MM.1S (cell line): ENCODE results near the gene PRRX2.

ENCODE experiments used
- DNase-seq: peaks from one replicate; pipeline ENCODE4 v3.0.0-alpha.2; 2015
- H2AFZ ChIP-seq: fragments of 300-600 bp; sonication (generic); 2 replicates; pipeline ENCODE4 v1.6.0; 2016; ENCODE audit warnings: antibody characterized with exemption, low read length
- H3F3A ChIP-seq: fragments of 300-600 bp; sonication (generic); 2 replicates; pipeline ENCODE4 v1.6.1; 2016; ENCODE audit warnings: mild to moderate bottlenecking, antibody characterized with exemption, low read length, moderate library complexity, mixed read lengths; ENCODE audit not compliant: insufficient read depth
- H3K27ac ChIP-seq: fragments of 300-600 bp; sonication (generic); 2 replicates; pipeline ENCODE4 v1.5.1; 2016; ENCODE audit warnings: mild to moderate bottlenecking, low read length
- H3K27me3 ChIP-seq: fragments of 300-600 bp; sonication (generic); replicated peaks from 2 replicates; pipeline ENCODE4 v1.6.0; 2016; ENCODE audit warnings: low read length; ENCODE audit not compliant: insufficient read depth
- H3K36me3 ChIP-seq: fragments of 300-600 bp; sonication (generic); replicated peaks from 2 replicates; pipeline ENCODE4 v1.6.1; 2016; ENCODE audit warnings: mild to moderate bottlenecking, low read length, mixed read lengths; ENCODE audit not compliant: insufficient read depth
- H3K4me1 ChIP-seq: fragments of 300-600 bp; sonication (generic); 2 replicates; pipeline ENCODE4 v1.6.1; 2016; ENCODE audit warnings: low read length, mixed read lengths
- H3K4me2 ChIP-seq: fragments of 300-600 bp; sonication (generic); 2 replicates; pipeline ENCODE4 v1.6.0; 2016; ENCODE audit warnings: low read depth, low read length
- H3K4me3 ChIP-seq: fragments of 300-600 bp; sonication (generic); 2 replicates; pipeline ENCODE4 v1.5.1; 2016; ENCODE audit warnings: low read length, mixed read lengths
- H3K79me2 ChIP-seq: fragments of 300-600 bp; sonication (generic); 2 replicates; pipeline ENCODE4 v1.6.1; 2016; ENCODE audit warnings: mixed run types, low read length, mixed read lengths
- H3K9ac ChIP-seq: fragments of 300-600 bp; sonication (generic); 2 replicates; pipeline ENCODE4 v1.6.1; 2016; ENCODE audit warnings: low read length, mixed read lengths
- H3K9me2 ChIP-seq: fragments of 300-600 bp; sonication (generic); replicated peaks from 2 replicates; pipeline ENCODE4 v1.6.1; 2016; ENCODE audit warnings: mild to moderate bottlenecking, low read length, mixed read lengths; ENCODE audit not compliant: insufficient read depth
- H3K9me3 ChIP-seq: fragments of 300-600 bp; sonication (generic); replicated peaks from 2 replicates; pipeline ENCODE4 v1.6.1; 2016; ENCODE audit warnings: mild to moderate bottlenecking, low read length, mixed read lengths; ENCODE audit not compliant: insufficient read depth
- H4K20me1 ChIP-seq: fragments of 300-600 bp; sonication (generic); 2 replicates; pipeline ENCODE4 v1.6.1; 2016; ENCODE audit warnings: mild to moderate bottlenecking, low read length, moderate library complexity, mixed read lengths; ENCODE audit not compliant: insufficient read depth
- EZH2 ChIP-seq: fragments of 300-600 bp; sonication (generic); optimal IDR thresholded peaks from 2 replicates; pipeline ENCODE3; 2017; ENCODE audit warnings: low read depth, mild to moderate bottlenecking, antibody characterized with exemption, low read length, mixed read lengths
- EZH2phosphoT487 ChIP-seq: fragments of 300-600 bp; sonication (generic); IDR thresholded peaks from 2 replicates; pipeline ENCODE4 v1.6.1; 2018; ENCODE audit warnings: antibody characterized with exemption, low read length
- TF ChIP-seq, protein P1 (sequence below): fragments of 300-600 bp; sonication (generic); IDR thresholded peaks from 2 replicates; pipeline ENCODE4 v1.5.1; 2016; ENCODE audit warnings: antibody characterized with exemption, low read length, mixed read lengths

Gene PRRX2

DNA sequence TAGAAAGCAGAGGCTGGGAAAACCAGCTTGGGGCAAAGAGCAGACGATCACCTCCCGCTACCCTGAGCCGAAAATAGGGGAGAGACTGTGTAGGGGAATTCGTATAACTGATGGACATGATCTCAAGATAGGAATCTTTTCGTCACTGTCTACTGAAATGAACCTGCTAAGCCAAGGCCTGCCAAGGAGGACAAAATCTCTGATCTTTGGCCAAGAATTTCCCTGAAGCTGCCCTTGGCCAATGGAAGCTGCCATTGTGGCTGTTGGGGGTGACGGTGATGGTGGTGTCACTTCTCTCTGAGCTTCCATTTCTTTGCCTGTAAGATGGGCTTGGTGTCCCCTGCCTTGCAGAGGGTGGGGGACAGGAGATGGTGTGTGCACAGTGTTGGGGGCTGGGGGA is 90.7 kb downstream of the PRRX2 start:
- H3K9me2 ChIP-seq, result no peaks in the 10 kb centered on the region

DNA sequence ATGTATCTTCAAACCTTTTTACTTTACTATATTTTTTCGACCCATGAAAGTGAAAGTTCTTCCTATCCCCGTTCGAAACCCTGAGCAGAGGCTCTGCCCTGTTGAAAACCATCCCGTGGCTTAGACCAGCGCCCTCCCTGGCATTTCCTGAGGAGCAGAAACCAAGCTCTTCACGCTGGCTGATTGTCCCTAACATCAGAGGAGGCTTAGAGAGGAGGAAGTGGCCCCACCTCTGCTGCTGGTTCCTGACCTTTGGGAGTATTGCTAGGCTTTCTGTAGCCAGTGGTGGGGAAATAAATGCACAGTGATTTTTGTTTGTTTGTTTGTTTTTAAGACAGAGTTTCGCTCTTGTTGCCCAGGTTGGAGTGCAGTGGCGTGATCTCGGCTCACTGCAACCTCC is 91.6 kb downstream of the PRRX2 start:
- Histone ChIP-seq H3K4me2 (no peak overlapping the region), H3K79me2 (no peaks in the 10 kb centered on the region), H3K27me3 (peaks cover 82% of the 10 kb centered on the region), H3K9me3 (no peaks in the 10 kb centered on the region), H3K9ac (no peak overlapping the region), H3F3A (no peaks in the 10 kb centered on the region), H2AFZ (no peak overlapping the region), H4K20me1 (no peaks in the 10 kb centered on the region), H3K4me1 (no peaks in the 10 kb centered on the region), H3K27ac (no peak overlapping the region), H3K36me3 (no peaks in the 10 kb centered on the region), H3K9me2 (no peaks in the 10 kb centered on the region), H3K4me3 (no peak overlapping the region)
- DNase-seq, result peak; percentile 9
- TF ChIP-seq EZH2 (no peak), EZH2phosphoT487 (no peak)
- TF ChIP-seq, protein P1, sequence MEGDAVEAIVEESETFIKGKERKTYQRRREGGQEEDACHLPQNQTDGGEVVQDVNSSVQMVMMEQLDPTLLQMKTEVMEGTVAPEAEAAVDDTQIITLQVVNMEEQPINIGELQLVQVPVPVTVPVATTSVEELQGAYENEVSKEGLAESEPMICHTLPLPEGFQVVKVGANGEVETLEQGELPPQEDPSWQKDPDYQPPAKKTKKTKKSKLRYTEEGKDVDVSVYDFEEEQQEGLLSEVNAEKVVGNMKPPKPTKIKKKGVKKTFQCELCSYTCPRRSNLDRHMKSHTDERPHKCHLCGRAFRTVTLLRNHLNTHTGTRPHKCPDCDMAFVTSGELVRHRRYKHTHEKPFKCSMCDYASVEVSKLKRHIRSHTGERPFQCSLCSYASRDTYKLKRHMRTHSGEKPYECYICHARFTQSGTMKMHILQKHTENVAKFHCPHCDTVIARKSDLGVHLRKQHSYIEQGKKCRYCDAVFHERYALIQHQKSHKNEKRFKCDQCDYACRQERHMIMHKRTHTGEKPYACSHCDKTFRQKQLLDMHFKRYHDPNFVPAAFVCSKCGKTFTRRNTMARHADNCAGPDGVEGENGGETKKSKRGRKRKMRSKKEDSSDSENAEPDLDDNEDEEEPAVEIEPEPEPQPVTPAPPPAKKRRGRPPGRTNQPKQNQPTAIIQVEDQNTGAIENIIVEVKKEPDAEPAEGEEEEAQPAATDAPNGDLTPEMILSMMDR, result no peak

More for the DNA sequence above, 90.7 kb downstream of the PRRX2 start:
- TF ChIP-seq, protein P1, result no peak
- no peak for TF ChIP-seq EZH2
- no peak for TF ChIP-seq EZH2phosphoT487
- Histone ChIP-seq H3F3A (no peaks in the 10 kb centered on the region), H2AFZ (no peak overlapping the region), H3K4me1 (no peaks in the 10 kb centered on the region), H3K27me3 (peaks cover 82% of the 10 kb centered on the region), H3K9me3 (no peaks in the 10 kb centered on the region), H3K4me3 (no peak overlapping the region), H3K36me3 (no peaks in the 10 kb centered on the region), H3K9ac (no peak overlapping the region), H3K4me2 (no peak overlapping the region), H3K79me2 (no peaks in the 10 kb centered on the region), H3K27ac (no peak overlapping the region), H4K20me1 (no peaks in the 10 kb centered on the region)
- no peak for DNase-seq

DNA sequence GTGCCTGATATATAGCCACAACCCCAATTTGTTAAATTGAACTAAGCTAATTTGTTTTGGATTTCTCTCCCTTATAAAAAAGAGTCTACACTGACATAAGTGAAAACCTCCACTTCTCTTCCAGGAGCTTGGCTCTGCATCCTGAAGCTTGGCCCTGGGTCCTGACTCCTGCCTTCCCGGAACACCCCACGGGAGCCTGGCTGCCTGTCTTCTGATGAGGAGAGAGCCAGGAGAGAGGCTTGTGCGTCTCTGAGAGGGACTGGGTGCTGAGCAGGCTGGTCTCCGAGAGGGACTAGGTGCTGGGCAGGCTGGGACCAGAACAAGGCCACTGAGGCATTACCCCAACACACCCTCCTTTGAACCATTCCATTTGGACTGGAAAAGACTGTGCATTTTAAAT is 93.9 kb downstream of the PRRX2 start:
- Histone ChIP-seq H3K27ac (no peak overlapping the region), H3K9ac (no peak overlapping the region), H4K20me1 (no peaks in the 10 kb centered on the region), H2AFZ (no peak overlapping the region), H3K4me2 (no peak overlapping the region), H3F3A (no peaks in the 10 kb centered on the region), H3K9me3 (no peaks in the 10 kb centered on the region), H3K27me3 (peaks cover 76% of the 10 kb centered on the region), H3K79me2 (no peaks in the 10 kb centered on the region), H3K36me3 (no peaks in the 10 kb centered on the region), H3K4me1 (no peaks in the 10 kb centered on the region), H3K4me3 (no peak overlapping the region), H3K9me2 (no peaks in the 10 kb centered on the region)
- no peak for DNase-seq
- TF ChIP-seq EZH2phosphoT487, result no peak
- TF ChIP-seq EZH2, result no peak
- TF ChIP-seq, protein P1, result no peak
